Stomach (tissue), 4 donors: ENCODE results near the gene NOP9.
"Not testable (repeated sequence)": the region's sequence is repeated elsewhere in the genome, so short reads cannot be mapped to it uniquely, and the experiment has no call there.

Experiments used
- CTCF ChIP-seq, 7 experiments: fragments of 450-650 bp in 4 of 7; fragments of 200-600 bp in 3 of 7; sonication (generic) in 3 of 7; IDR thresholded peaks; one replicate each; pipeline ENCODE4 v1.5.1; 2016 to 2019; ENCODE audit warnings: antibody characterized with exemption in 7 of 7, control low read depth in 2 of 7, mild to moderate bottlenecking in 1 of 7
- EP300 ChIP-seq: sonication (generic); formaldehyde crosslinking; IDR thresholded peaks from one replicate; pipeline ENCODE4 v1.6.1; 2017; ENCODE audit warnings: antibody characterized with exemption
- POLR2A ChIP-seq, 4 donors: fragments of 450-650 bp; IDR thresholded peaks; one replicate each; pipeline ENCODE4 v1.6.1; 2016; ENCODE audit warnings: antibody characterized with exemption in 4 of 4, control low read depth in 2 of 4, mild to moderate bottlenecking in 1 of 4, moderate library complexity in 1 of 4
- POLR2AphosphoS5 ChIP-seq, 3 donors: sonication (generic); formaldehyde crosslinking; IDR thresholded peaks; one replicate each; pipeline ENCODE4 v1.6.1; 2016; ENCODE audit warnings: antibody characterized with exemption in 3 of 3

- peak in 5 of 7 experiments; percentile 56 to 67 (median 65) for TF ChIP-seq CTCF (IDR thresholded peaks at IDR 0.05)
- TF ChIP-seq POLR2A (IDR thresholded peaks at IDR 0.05); EP300; POLR2AphosphoS5 (IDR thresholded peaks at IDR 0.05): not testable (repeated sequence)
Measured at GRCh38 chr14:24327914-24328313, 28.3 kb downstream of the NOP9 start.
